NCI-H1694 (cell line): ENCODE data around the gene GRID1.
"Not testable (repeated sequence)": the region's sequence is repeated elsewhere in the genome, so short reads cannot be mapped to it uniquely, and the experiment has no call there.

Experiments
- DNase-seq: peaks from one replicate; lab custom pipeline; 2025; lab: John Stamatoyannopoulos, UW

GRID1 gene

GRCh38 chr10:85719408-85719807 lies 647.2 kb downstream of the GRID1 start:
- no peak for DNase-seq

GRCh38 chr10:85713885-85714284 lies 652.7 kb downstream of the GRID1 start:
- DNase-seq = no peak

- no peak for DNase-seq
Observed at GRCh38 chr10:85702768-85703167, 663.8 kb downstream of the GRID1 start.

GRCh38 chr10:85699066-85699465 lies 667.5 kb downstream of the GRID1 start:
- not testable (repeated sequence) for DNase-seq

- DNase-seq = no peak
Observed at GRCh38 chr10:85696893-85697292, 669.7 kb downstream of the GRID1 start.

- DNase-seq = no peak
Observed at GRCh38 chr10:85682621-85683020, 684.0 kb downstream of the GRID1 start.

GRCh38 chr10:85679710-85680109 lies 686.9 kb downstream of the GRID1 start:
- no peak for DNase-seq

- DNase-seq = no peak
Observed at GRCh38 chr10:85679061-85679460, 687.5 kb downstream of the GRID1 start.

- DNase-seq = no peak
Observed at GRCh38 chr10:85674851-85675250, 691.7 kb downstream of the GRID1 start.

- DNase-seq = no peak
Observed at GRCh38 chr10:85673270-85673669, 693.3 kb downstream of the GRID1 start.

- DNase-seq = no peak
Observed at GRCh38 chr10:85671530-85671929, 695.1 kb downstream of the GRID1 start.

- DNase-seq = no peak
Observed at GRCh38 chr10:85668522-85668921, 698.1 kb downstream of the GRID1 start.

- no peak for DNase-seq
Observed at GRCh38 chr10:85667638-85668233, 698.9 kb downstream of the GRID1 start.

GRCh38 chr10:85666987-85667386 lies 699.6 kb downstream of the GRID1 start:
- DNase-seq = no peak

GRCh38 chr10:85666102-85666501 lies 700.5 kb downstream of the GRID1 start:
- DNase-seq = no peak

- DNase-seq = no peak
Observed at GRCh38 chr10:85665681-85666080, 700.9 kb downstream of the GRID1 start.

- no peak for DNase-seq
Observed at GRCh38 chr10:85665078-85665477, 701.5 kb downstream of the GRID1 start.

- no peak for DNase-seq
Observed at GRCh38 chr10:85661123-85661522, 705.5 kb downstream of the GRID1 start.

- no peak for DNase-seq
Observed at GRCh38 chr10:85659331-85659730, 707.3 kb downstream of the GRID1 start.

GRCh38 chr10:85658518-85658917 lies 708.1 kb downstream of the GRID1 start:
- DNase-seq = no peak

- DNase-seq = no peak
Observed at GRCh38 chr10:85657476-85658113, 709.0 kb downstream of the GRID1 start.

- no peak for DNase-seq
Observed at GRCh38 chr10:85655411-85655810, 711.2 kb downstream of the GRID1 start.

- no peak for DNase-seq
Observed at GRCh38 chr10:85651497-85651882, 715.1 kb downstream of the GRID1 start.
